ENCODE measurements around the gene PACS1. TPM values are rescaled to one million over a fixed set of nuclear protein-coding genes. Genes with fewer than 3 reads are reported as not detected.
"Not testable (repeated sequence)": the region's sequence is repeated elsewhere in the genome, so short reads cannot be mapped to it uniquely, and the experiment has no call there.

PACS1 gene
- total RNA-seq, 1 donor = 66.7 TPM

GRCh38 chr11:66080055-66080817 is 10.2 kb downstream of the PACS1 start:
- Histone ChIP-seq H3K9me3 (ENCODE audit: low read depth, low read length) (no peaks in the 10 kb centered on the region), H3K4me3 (ENCODE audit: low read length) (no peak overlapping the region), H3K27me3 (ENCODE audit: insufficient read depth, low read length) (no peaks in the 10 kb centered on the region), H3K4me1 (ENCODE audit: insufficient read depth, low read length) (peaks cover 80% of the 10 kb centered on the region)

DNA sequence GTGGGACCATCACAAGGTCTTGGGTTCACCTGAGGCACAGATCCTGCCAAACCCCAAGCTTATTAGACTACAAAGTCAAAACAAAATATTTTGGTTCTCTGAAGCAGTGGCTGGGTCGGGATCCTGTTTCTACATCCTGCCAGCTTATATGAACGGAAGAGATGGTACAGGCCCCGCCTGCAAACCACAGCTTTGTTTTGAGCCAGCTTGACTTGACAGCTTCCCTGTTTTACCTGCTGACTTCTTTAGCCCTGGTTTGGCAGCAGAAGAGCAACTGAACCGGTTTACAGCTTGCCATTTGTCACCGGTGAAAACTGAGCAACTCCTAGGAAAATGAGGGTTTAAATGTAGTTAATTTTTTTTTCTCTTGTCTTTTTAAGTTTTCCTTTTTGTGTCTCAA is 11.4 kb downstream of the PACS1 start:
- Histone ChIP-seq H3K27me3 (ENCODE audit: insufficient read depth, low read length) (no peaks in the 10 kb centered on the region), H3K9me3 (ENCODE audit: low read depth, low read length) (no peaks in the 10 kb centered on the region), H3K4me3 (ENCODE audit: low read length) (peak overlapping the region; percentile 26), H3K4me1 (ENCODE audit: insufficient read depth, low read length) (peaks cover 81% of the 10 kb centered on the region)

DNA sequence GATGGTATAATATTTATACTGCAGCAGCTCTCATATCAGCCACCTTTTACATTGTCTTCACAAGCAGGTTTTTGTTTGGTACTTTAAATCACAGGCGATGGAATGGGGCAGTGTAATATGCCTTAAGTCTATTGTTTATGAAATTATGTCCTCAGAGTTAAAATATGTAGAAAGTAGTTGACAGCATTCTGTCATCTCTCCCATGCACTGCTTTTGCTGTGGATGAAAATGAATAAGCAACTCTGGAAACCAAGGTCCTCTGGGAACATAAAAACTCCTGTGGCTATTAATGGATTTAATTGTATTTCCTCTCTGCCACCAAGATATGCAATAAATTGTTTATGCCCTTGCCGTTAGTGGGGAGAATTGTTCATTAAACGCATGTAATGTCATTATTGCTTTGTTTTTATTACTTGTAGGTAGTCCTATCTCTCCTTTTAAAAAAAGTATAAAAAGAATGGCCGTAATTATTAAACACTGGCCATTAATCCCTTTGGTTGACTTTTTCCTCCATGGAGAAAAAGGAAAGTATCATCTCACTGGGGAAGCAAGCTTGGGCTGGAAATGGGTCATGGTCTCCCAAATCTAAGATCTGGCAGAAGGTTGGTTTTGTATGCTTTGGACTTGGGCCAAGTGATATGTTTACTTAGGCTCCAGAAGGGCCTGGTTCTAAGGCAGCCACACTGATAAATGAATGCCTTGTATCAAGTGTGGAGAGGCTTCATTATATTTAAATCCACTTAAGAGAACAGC is 13.1 kb downstream of the PACS1 start:
- H3K9me3 ChIP-seq (ENCODE audit: low read depth, low read length) = no peaks in the 10 kb centered on the region
- H3K27me3 ChIP-seq (ENCODE audit: insufficient read depth, low read length) = no peaks in the 10 kb centered on the region
- H3K4me1 ChIP-seq (ENCODE audit: insufficient read depth, low read length) = peaks cover 80% of the 10 kb centered on the region
- H3K4me3 ChIP-seq (ENCODE audit: low read length) = no peak overlapping the region

DNA sequence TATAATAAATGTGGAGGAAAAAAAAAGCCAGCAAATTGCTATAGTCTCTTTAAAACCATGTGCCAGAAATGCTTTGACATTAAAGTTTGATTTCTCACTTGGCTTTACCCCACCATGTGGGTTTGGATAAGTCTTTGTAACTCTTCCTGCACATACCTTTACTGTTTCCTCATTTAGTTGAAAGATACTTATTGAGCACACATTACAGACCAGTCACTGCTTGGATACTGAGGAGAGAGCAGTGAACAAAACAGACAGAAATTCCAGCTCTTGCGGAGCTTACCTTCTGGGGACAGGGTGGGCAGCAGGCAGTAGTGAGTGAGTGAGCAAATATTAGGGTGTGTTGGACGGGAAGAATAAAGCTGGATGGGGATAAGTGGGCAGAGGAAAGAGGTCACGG is 13.7 kb downstream of the PACS1 start:
- Histone ChIP-seq H3K9me3 (ENCODE audit: low read depth, low read length) (no peaks in the 10 kb centered on the region), H3K27me3 (ENCODE audit: insufficient read depth, low read length) (no peaks in the 10 kb centered on the region), H3K4me3 (ENCODE audit: low read length) (no peak overlapping the region), H3K4me1 (ENCODE audit: insufficient read depth, low read length) (peaks cover 74% of the 10 kb centered on the region)

DNA sequence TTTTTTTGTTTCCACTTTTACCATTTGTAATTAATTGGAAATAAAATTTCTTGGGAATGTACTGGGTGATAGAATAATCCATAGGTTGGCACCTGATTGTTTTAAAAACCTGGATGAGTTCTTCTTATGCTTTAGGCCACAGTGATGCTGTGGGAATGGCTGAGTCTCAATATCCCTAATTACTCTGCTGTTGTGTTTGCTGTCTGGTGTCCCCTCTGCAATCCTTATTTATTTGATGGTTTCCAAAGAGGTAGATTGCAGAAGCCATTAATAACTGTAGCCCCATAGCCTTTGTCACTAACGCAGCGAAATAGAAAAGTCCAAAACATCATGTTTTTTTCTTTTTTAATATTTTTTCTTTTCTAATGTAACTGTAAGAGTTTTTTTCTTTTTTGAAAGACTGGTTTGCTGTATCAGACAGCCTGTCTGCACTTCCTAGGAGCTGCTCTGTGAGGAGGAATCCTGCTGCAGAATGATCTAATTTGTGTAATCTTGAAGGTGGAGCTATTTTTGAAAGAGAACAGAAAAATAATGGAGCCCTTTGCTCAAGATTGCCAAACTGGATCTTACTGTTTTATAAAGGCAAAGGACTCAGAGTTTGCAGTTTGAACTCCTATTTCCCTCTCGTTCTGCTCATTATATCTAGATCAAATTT is 14.9 kb downstream of the PACS1 start:
- Histone ChIP-seq H3K27me3 (ENCODE audit: insufficient read depth, low read length) (no peaks in the 10 kb centered on the region), H3K9me3 (ENCODE audit: low read depth, low read length) (no peaks in the 10 kb centered on the region), H3K4me1 (ENCODE audit: insufficient read depth, low read length) (peaks cover 63% of the 10 kb centered on the region), H3K4me3 (ENCODE audit: low read length) (no peak overlapping the region)

DNA sequence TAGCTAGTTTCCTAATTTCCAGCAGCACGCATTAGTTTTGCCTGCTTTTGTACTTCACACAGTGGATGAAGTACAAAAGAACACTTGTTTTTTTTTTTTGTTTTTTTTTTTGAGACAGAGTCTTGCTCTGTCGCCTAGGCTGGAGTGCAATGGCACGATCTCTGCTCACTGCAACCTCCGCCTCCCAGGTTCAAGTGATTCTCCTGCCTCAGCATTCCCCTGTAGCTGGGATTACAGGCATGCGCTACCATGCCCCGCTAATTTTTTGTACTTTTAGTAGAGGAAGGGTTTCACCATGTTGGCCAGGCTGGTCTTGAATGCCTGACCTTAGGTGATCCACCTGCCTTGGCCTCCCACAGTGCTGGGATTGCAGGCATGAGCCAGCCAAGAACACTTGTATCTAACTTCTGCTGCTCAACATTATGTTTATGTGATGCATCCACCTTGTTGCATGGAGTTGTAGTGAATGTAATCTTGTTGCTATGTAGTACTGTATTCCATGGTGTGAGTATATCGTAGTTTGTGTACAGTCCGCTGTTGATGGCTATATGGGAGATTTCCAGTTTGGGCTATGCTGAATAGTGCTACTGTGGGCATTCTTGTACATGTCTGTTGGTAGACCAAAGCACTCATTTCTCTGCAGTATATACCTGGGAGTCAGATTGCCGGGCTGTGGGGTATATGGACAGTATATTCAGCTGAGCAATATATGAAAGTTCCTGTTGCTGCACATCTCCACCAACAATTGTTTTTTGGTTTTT is 17.3 kb downstream of the PACS1 start:
- H3K4me1 ChIP-seq (ENCODE audit: insufficient read depth, low read length) = peaks cover 44% of the 10 kb centered on the region

DNA sequence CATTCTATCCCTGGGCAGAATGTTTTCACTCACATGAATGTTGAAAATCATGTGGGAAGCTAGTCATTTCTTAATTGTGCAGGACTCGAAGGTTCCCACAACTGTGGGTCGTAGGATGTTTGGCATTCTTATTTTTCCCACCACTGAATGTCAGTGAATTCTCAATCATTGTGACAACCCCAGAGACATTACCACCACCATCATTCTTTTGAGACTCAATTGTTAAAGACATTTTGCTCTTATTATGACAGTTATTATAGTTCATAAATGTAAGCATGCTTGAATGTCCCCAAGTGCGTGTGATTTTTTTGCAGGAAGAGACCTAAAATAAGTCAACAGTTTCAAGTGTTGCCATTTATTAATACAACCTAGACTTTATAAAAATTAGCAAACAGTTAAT is 19.0 kb downstream of the PACS1 start:
- Histone ChIP-seq H3K4me1 (ENCODE audit: insufficient read depth, low read length) (peaks cover 27% of the 10 kb centered on the region), H3K9me3 (ENCODE audit: low read depth, low read length) (no peaks in the 10 kb centered on the region)

More for the DNA sequence above, 17.3 kb downstream of the PACS1 start:
- Histone ChIP-seq H3K4me3 (ENCODE audit: low read length) (no peak overlapping the region), H3K9me3 (ENCODE audit: low read depth, low read length) (no peaks in the 10 kb centered on the region), H3K27me3 (ENCODE audit: insufficient read depth, low read length) (no peaks in the 10 kb centered on the region)

GRCh38 chr11:66090288-66090687 is 20.2 kb downstream of the PACS1 start:
- no peaks in the 10 kb centered on the region for H3K27me3 ChIP-seq (ENCODE audit: insufficient read depth, low read length)
- H3K4me3 ChIP-seq (ENCODE audit: low read length) = no peak overlapping the region
- H3K4me1 ChIP-seq (ENCODE audit: insufficient read depth, low read length) = peaks cover 19% of the 10 kb centered on the region
- H3K9me3 ChIP-seq (ENCODE audit: low read depth, low read length) = no peaks in the 10 kb centered on the region

More for the DNA sequence above, 19.0 kb downstream of the PACS1 start:
- Histone ChIP-seq H3K27me3 (ENCODE audit: insufficient read depth, low read length) (no peaks in the 10 kb centered on the region), H3K4me3 (ENCODE audit: low read length) (no peak overlapping the region)

DNA sequence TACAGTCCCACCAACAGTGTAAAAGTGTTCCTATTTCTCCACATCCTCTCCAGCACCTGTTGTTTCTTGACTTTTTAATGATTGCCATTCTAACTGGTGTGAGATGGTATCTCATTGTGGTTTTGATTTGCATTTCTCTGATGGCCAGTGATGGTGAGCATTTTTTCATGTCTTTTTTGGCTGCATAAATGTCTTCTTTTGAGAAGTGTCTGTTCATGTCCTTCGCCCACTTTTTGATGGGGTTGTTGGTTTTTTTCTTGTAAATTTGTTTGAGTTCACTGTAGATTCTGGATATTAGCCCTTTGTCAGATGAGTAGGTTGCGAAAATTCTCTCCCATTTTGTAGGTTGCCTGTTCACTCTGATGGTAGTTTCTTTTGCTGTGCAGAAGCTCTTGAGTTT is 22.1 kb downstream of the PACS1 start:
- not testable (repeated sequence) for H3K27me3 ChIP-seq (ENCODE audit: insufficient read depth, low read length); H3K4me3 ChIP-seq (ENCODE audit: low read length); H3K9me3 ChIP-seq (ENCODE audit: low read depth, low read length)
- peaks cover 12% of the 10 kb centered on the region for H3K4me1 ChIP-seq (ENCODE audit: insufficient read depth, low read length)

DNA sequence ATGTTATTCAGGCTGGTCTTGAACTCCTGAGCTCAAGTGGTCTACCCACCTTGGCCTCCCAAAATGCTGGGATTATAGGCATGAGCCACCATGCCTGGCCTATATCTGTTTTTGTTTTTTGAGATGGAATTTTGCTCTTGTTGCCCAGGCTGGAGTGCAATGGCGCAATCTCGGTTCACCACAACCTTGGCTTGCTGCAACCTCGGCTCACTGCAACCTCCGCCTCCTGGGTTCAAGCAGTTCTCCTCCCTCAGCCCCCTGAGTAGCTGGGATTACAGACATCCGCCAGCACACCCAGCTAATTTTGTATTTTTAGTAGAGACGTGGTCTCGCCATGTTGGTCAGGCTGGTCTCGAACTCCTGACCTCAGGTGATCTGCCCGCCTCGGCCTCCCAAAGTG is 29.7 kb downstream of the PACS1 start:
- peaks cover 57% of the 10 kb centered on the region for H3K4me1 ChIP-seq (ENCODE audit: insufficient read depth, low read length)
- not testable (repeated sequence) for H3K27me3 ChIP-seq (ENCODE audit: insufficient read depth, low read length); H3K4me3 ChIP-seq (ENCODE audit: low read length)

DNA sequence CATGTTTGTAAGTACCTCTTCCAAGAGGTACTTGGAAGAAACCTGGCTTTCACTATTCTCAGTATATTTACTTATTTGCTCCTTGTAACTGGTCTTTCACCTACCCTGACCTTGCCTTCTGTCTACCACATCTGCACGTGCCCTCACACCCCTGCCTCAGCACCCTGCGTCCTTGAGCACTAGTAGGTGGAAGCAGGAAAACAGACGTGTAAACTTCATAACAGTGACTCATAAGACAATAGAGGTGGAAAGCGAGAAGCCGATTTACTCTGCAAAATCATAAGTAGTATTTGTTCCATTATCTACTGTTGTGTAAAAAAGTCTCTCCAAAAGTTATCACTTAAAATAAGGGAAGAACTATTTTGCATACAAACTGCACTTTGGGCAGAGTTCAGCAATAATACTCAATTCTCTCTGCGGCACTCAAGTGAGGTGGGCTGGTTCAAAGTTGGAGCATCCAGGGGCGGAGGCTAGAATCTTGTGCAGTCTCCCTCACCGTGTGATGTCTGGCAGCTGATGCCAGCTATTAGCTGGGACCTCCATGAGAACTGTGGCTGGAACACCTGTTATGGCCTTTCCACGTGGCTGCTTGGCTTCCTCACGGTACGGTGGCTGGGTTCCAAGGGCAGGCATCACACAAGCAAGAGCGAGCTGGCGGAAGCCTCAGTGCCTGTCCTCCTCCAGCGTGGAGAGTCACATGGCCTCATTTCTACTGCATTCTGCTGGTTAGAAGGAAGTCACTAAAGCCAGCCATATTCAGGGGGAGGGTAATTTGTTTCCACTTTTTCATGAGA is 30.4 kb downstream of the PACS1 start:
- Histone ChIP-seq H3K4me3 (ENCODE audit: low read length) (peak overlapping the region; percentile 3), H3K27me3 (ENCODE audit: insufficient read depth, low read length) (no peaks in the 10 kb centered on the region), H3K4me1 (ENCODE audit: insufficient read depth, low read length) (peaks cover 62% of the 10 kb centered on the region), H3K9me3 (ENCODE audit: low read depth, low read length) (no peaks in the 10 kb centered on the region)

More for the DNA sequence above, 29.7 kb downstream of the PACS1 start:
- H3K9me3 ChIP-seq (ENCODE audit: low read depth, low read length) = not testable (repeated sequence)

- Histone ChIP-seq H3K27me3 (ENCODE audit: insufficient read depth, low read length) (no peaks in the 10 kb centered on the region), H3K4me3 (ENCODE audit: low read length) (no peak overlapping the region), H3K4me1 (ENCODE audit: insufficient read depth, low read length) (peaks cover 66% of the 10 kb centered on the region), H3K9me3 (ENCODE audit: low read depth, low read length) (no peaks in the 10 kb centered on the region)
Observed at GRCh38 chr11:66101066-66101464, 31.0 kb downstream of the PACS1 start.

DNA sequence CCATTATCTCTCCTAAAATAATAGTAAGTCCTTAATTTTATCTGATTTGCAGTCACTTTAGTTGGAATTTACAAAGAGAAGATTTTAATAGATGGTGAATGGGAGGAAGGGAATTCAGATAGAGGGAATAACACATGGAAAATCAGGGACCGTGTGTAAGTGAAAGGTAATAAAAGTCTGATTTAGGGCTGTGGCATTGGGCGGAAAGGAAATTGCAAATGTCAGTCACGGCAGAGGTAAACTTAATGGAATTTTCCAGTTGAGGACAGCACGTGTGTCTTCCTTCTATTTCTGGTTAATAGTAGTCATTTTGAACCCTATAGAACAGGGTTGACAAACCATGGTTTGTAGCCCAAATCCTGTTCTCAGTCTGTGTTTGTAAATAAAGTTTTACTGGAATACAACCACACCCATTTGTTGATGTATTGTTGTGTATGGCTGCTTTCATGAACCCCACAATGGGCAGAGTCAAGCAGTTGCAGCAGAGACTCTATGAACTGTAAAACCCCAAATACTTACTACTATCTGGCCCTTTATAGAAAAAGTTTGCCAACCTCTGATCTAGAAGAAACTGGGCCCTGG is 34.1 kb downstream of the PACS1 start:
- Histone ChIP-seq H3K4me1 (ENCODE audit: insufficient read depth, low read length) (peaks cover 87% of the 10 kb centered on the region), H3K4me3 (ENCODE audit: low read length) (no peak overlapping the region), H3K27me3 (ENCODE audit: insufficient read depth, low read length) (no peaks in the 10 kb centered on the region)

More for the DNA sequence above, 34.1 kb downstream of the PACS1 start:
- H3K9me3 ChIP-seq (ENCODE audit: low read depth, low read length) = no peaks in the 10 kb centered on the region

Data from mononuclear cell (primary cell).